ENCODE data around the gene MFSD2B. TPM values are rescaled to one million over a fixed set of nuclear protein-coding genes. Genes with fewer than 3 reads are reported as not detected.

Gene MFSD2B
- polyA plus RNA-seq, 1 donor from 2014 or later = 0.27 TPM

- H4K20me1 ChIP-seq (ENCODE audit: insufficient read depth) = no peaks in the 10 kb centered on the region
- H3K9me3 ChIP-seq (ENCODE audit: low read length) = no peaks in the 10 kb centered on the region
- no peak overlapping the region for H3K4me3 ChIP-seq (ENCODE audit: low read length)
- H3F3A ChIP-seq (ENCODE audit: insufficient read depth, low read length, poor library complexity, severe bottlenecking) = no peaks in the 10 kb centered on the region
- no peaks in the 10 kb centered on the region for H3K27me3 ChIP-seq (ENCODE audit: insufficient read depth, low read depth, low read length)
- H3K27ac ChIP-seq (ENCODE audit: low read length) = no peak overlapping the region
- TF ChIP-seq SMC3 (conservative IDR thresholded peaks at IDR 0.05; ENCODE audit: poor library complexity) (no peak), EZH2 (IDR thresholded peaks at IDR 0.05; ENCODE audit: borderline replicate concordance, insufficient read depth, low read length, poor library complexity, severe bottlenecking) (no peak), MXI1 (conservative IDR thresholded peaks at IDR 0.05; ENCODE audit: poor library complexity, severe bottlenecking) (no peak), EP300 (conservative IDR thresholded peaks at IDR 0.05; ENCODE audit: poor library complexity, severe bottlenecking) (no peak), RAD21 (conservative IDR thresholded peaks at IDR 0.05) (no peak), TAF1 (IDR thresholded peaks at IDR 0.05; ENCODE audit: low read depth) (no peak), POLR2AphosphoS5 (IDR thresholded peaks at IDR 0.05) (no peak)
- TF ChIP-seq, protein P1, sequence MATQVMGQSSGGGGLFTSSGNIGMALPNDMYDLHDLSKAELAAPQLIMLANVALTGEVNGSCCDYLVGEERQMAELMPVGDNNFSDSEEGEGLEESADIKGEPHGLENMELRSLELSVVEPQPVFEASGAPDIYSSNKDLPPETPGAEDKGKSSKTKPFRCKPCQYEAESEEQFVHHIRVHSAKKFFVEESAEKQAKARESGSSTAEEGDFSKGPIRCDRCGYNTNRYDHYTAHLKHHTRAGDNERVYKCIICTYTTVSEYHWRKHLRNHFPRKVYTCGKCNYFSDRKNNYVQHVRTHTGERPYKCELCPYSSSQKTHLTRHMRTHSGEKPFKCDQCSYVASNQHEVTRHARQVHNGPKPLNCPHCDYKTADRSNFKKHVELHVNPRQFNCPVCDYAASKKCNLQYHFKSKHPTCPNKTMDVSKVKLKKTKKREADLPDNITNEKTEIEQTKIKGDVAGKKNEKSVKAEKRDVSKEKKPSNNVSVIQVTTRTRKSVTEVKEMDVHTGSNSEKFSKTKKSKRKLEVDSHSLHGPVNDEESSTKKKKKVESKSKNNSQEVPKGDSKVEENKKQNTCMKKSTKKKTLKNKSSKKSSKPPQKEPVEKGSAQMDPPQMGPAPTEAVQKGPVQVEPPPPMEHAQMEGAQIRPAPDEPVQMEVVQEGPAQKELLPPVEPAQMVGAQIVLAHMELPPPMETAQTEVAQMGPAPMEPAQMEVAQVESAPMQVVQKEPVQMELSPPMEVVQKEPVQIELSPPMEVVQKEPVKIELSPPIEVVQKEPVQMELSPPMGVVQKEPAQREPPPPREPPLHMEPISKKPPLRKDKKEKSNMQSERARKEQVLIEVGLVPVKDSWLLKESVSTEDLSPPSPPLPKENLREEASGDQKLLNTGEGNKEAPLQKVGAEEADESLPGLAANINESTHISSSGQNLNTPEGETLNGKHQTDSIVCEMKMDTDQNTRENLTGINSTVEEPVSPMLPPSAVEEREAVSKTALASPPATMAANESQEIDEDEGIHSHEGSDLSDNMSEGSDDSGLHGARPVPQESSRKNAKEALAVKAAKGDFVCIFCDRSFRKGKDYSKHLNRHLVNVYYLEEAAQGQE (IDR thresholded peaks at IDR 0.05; ENCODE audit: borderline replicate concordance) = no peak
- TF ChIP-seq, protein P2, sequence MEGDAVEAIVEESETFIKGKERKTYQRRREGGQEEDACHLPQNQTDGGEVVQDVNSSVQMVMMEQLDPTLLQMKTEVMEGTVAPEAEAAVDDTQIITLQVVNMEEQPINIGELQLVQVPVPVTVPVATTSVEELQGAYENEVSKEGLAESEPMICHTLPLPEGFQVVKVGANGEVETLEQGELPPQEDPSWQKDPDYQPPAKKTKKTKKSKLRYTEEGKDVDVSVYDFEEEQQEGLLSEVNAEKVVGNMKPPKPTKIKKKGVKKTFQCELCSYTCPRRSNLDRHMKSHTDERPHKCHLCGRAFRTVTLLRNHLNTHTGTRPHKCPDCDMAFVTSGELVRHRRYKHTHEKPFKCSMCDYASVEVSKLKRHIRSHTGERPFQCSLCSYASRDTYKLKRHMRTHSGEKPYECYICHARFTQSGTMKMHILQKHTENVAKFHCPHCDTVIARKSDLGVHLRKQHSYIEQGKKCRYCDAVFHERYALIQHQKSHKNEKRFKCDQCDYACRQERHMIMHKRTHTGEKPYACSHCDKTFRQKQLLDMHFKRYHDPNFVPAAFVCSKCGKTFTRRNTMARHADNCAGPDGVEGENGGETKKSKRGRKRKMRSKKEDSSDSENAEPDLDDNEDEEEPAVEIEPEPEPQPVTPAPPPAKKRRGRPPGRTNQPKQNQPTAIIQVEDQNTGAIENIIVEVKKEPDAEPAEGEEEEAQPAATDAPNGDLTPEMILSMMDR (IDR thresholded peaks at IDR 0.05; ENCODE audit: poor library complexity, severe bottlenecking) = no peak
- no peak overlapping the region for H2AFZ ChIP-seq (ENCODE audit: low read depth, low read length)
- peaks cover 19% of the 10 kb centered on the region for H3K79me2 ChIP-seq (replicated peaks; ENCODE audit: insufficient read depth, low read length)
- no peaks in the 10 kb centered on the region for H3K9me2 ChIP-seq (ENCODE audit: insufficient read depth, low read length)
- no peak overlapping the region for H3K4me2 ChIP-seq (ENCODE audit: low read length)
- no peak overlapping the region for H3K9ac ChIP-seq (ENCODE audit: low read length)
- H3K36me3 ChIP-seq (ENCODE audit: insufficient read depth, low read length) = peaks cover 1% of the 10 kb centered on the region
Observed at GRCh38 chr2:24072259-24072658, 62.4 kb downstream of the MFSD2B start.

DNA sequence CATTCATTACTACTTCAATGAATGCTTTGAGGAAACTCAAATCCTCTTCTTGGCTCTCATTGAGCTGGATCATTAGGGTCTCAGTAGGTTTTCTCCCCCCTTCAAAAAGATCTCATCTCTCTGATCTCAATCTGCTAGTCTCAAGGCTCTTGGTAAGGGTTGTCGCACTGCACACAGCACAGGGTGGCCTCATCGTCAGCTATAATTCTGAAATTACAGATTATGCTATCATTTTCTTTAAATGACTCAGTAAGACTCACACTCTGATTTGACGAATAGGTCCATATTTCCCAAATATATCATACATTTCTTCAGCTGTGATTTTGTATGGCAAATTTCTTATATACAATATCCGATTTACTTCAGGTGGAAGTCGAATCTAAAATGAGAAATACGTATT, 63.9 kb downstream of the MFSD2B start:
- H3F3A ChIP-seq (ENCODE audit: insufficient read depth, low read length, poor library complexity, severe bottlenecking) = no peaks in the 10 kb centered on the region
- H4K20me1 ChIP-seq (ENCODE audit: insufficient read depth) = no peaks in the 10 kb centered on the region
- TF ChIP-seq SMC3 (conservative IDR thresholded peaks at IDR 0.05; ENCODE audit: poor library complexity) (no peak), RAD21 (conservative IDR thresholded peaks at IDR 0.05) (no peak), EZH2 (IDR thresholded peaks at IDR 0.05; ENCODE audit: borderline replicate concordance, insufficient read depth, low read length, poor library complexity, severe bottlenecking) (no peak), MXI1 (conservative IDR thresholded peaks at IDR 0.05; ENCODE audit: poor library complexity, severe bottlenecking) (no peak), POLR2AphosphoS5 (IDR thresholded peaks at IDR 0.05) (no peak), EP300 (conservative IDR thresholded peaks at IDR 0.05; ENCODE audit: poor library complexity, severe bottlenecking) (no peak), TAF1 (IDR thresholded peaks at IDR 0.05; ENCODE audit: low read depth) (no peak)
- TF ChIP-seq, protein P1 (IDR thresholded peaks at IDR 0.05; ENCODE audit: borderline replicate concordance) = no peak
- TF ChIP-seq, protein P2 (IDR thresholded peaks at IDR 0.05; ENCODE audit: poor library complexity, severe bottlenecking) = no peak
- H3K9me3 ChIP-seq (ENCODE audit: low read length) = no peaks in the 10 kb centered on the region
- H3K9ac ChIP-seq (ENCODE audit: low read length) = no peak overlapping the region
- peaks cover 19% of the 10 kb centered on the region for H3K79me2 ChIP-seq (replicated peaks; ENCODE audit: insufficient read depth, low read length)
- no peak overlapping the region for H3K4me2 ChIP-seq (ENCODE audit: low read length)
- H3K4me3 ChIP-seq (ENCODE audit: low read length) = no peak overlapping the region
- H3K27ac ChIP-seq (ENCODE audit: low read length) = no peak overlapping the region
- no peaks in the 10 kb centered on the region for H3K36me3 ChIP-seq (ENCODE audit: insufficient read depth, low read length)
- H3K27me3 ChIP-seq (ENCODE audit: insufficient read depth, low read depth, low read length) = no peaks in the 10 kb centered on the region
- no peak overlapping the region for H2AFZ ChIP-seq (ENCODE audit: low read depth, low read length)
- no peaks in the 10 kb centered on the region for H3K9me2 ChIP-seq (ENCODE audit: insufficient read depth, low read length)
